Esophagus squamous epithelium (tissue), 5 donors: ENCODE data around the gene JAZF1. TPM values are rescaled to one million over a fixed set of nuclear protein-coding genes. Genes with fewer than 3 reads are reported as not detected.

Experiments
- DNase-seq: peaks from one replicate; lab custom pipeline; 2025; lab: John Stamatoyannopoulos, UW
- H3K27ac ChIP-seq, 4 donors: fragments of 200-600 bp; sonication (generic); one replicate each; pipeline ENCODE4 v1.5.1; 2016 to 2019; ENCODE audit warnings: mild to moderate bottlenecking in 1 of 4
- H3K27me3 ChIP-seq, 4 donors: fragments of 200-600 bp; sonication (generic); 1 replicate in 3 of 4; 2 replicates in 1 of 4; pipeline versions ENCODE4 v1.5.1 to v1.6.0; 2017 to 2021; ENCODE audit warnings: antibody characterized with exemption in 1 of 4
- H3K36me3 ChIP-seq, 3 donors: fragments of 200-600 bp; sonication (generic); one replicate each; pipeline ENCODE4 v1.5.1; 2016 to 2019
- H3K4me1 ChIP-seq, 3 donors: fragments of 200-600 bp; sonication (generic); one replicate each; pipeline ENCODE4 v1.5.1; 2017 to 2019
- H3K4me3 ChIP-seq, 4 donors: fragments of 200-600 bp; sonication (generic); 1 replicate in 3 of 4; 2 replicates in 1 of 4; pipeline ENCODE4 v1.5.1; 2016 to 2019; ENCODE audit warnings: mild to moderate bottlenecking in 2 of 4, moderate library complexity in 1 of 4
- H3K9me3 ChIP-seq, 3 donors: fragments of 200-600 bp; sonication (generic); one replicate each; pipeline ENCODE4 v1.5.1; 2016 to 2019
- CTCF ChIP-seq, 6 experiments: fragments of 450-650 bp in 4 of 6; fragments of 200-600 bp in 2 of 6; sonication (generic) in 2 of 6; IDR thresholded peaks; one replicate each; pipeline ENCODE4 v1.5.1; 2016 to 2019; ENCODE audit warnings: antibody characterized with exemption in 6 of 6, mild to moderate bottlenecking in 4 of 6, moderate library complexity in 4 of 6
- POLR2A ChIP-seq, 4 donors: fragments of 450-650 bp; IDR thresholded peaks; one replicate each; pipeline ENCODE4 v1.6.1; 2017; ENCODE audit warnings: antibody characterized with exemption in 4 of 4, mild to moderate bottlenecking in 4 of 4, moderate library complexity in 3 of 4
- WGBS, 2 donors: methylation state at CpG; one replicate each; pipeline ENCODE4 v1.1.5; 2018; 5-methylcytosine and 5-hydroxymethylcytosine counted together
- intact Hi-C: fragments of 100-400 bp; cut with DNase I; formaldehyde crosslinking; loops from one replicate; pipeline ENCODE4 v1.15.0; 2022
- total RNA-seq, 4 donors: library from RNA; depleted of rRNA; stranded (reverse); fragments of >200 nt; gene quantifications; one replicate each; pipeline ENCODE4 v1.1.0, GENCODE V29; 2016
- donor health status: DM: yes; HTN: yes; CAD: no.

The JAZF1 gene
- total RNA-seq, 4 donors from 2014 or later, result 1.3 to 8.6 (median 2.0) TPM

GRCh38 chr7:27973625-27974024 is 207.0 kb downstream of the JAZF1 start:
- TF ChIP-seq CTCF (IDR thresholded peaks at IDR 0.05) (no peak), POLR2A (IDR thresholded peaks at IDR 0.05) (no peak)
- no peak for DNase-seq
- Histone ChIP-seq H3K27me3 (no peaks in the 10 kb centered on the region), H3K9me3 (peaks cover 0 to 8% (median 0%) of the 10 kb centered on the region in 3 donors), H3K4me1 (no peaks in the 10 kb centered on the region), H3K36me3 (no peaks in the 10 kb centered on the region), H3K27ac (no peak overlapping the region), H3K4me3 (no peak overlapping the region)
- WGBS, 2 donors, result 93 to 94% methylated on average over 3 of the region's 3 CpGs
- intact Hi-C loops, result no loop called here

GRCh38 chr7:27972276-27972675 is 208.3 kb downstream of the JAZF1 start:
- no peaks in the 10 kb centered on the region for H3K36me3 ChIP-seq
- H3K27ac ChIP-seq, result no peak overlapping the region
- TF ChIP-seq CTCF (IDR thresholded peaks at IDR 0.05) (no peak), POLR2A (IDR thresholded peaks at IDR 0.05) (no peak)
- intact Hi-C loops, result no loop called here
- no peak overlapping the region for H3K4me3 ChIP-seq
- H3K9me3 ChIP-seq, result no peaks in the 10 kb centered on the region
- WGBS, 2 donors, result 51 to 72% methylated on average over 2 of the region's 2 CpGs
- no peaks in the 10 kb centered on the region for H3K4me1 ChIP-seq
- DNase-seq, result no peak
- H3K27me3 ChIP-seq, result no peaks in the 10 kb centered on the region

GRCh38 chr7:27971171-27971812 is 209.3 kb downstream of the JAZF1 start:
- intact Hi-C loops, result no loop called here
- no peaks in the 10 kb centered on the region for H3K27me3 ChIP-seq
- H3K4me1 ChIP-seq, result no peaks in the 10 kb centered on the region
- no peaks in the 10 kb centered on the region for H3K9me3 ChIP-seq
- no peak overlapping the region for H3K27ac ChIP-seq
- H3K36me3 ChIP-seq, result no peaks in the 10 kb centered on the region
- no peak for TF ChIP-seq CTCF (IDR thresholded peaks at IDR 0.05)
- TF ChIP-seq POLR2A (IDR thresholded peaks at IDR 0.05), result no peak
- no peak for DNase-seq
- 85 to 87% methylated on average over 12 of the region's 12 CpGs for WGBS, 2 donors
- no peak overlapping the region for H3K4me3 ChIP-seq

DNA sequence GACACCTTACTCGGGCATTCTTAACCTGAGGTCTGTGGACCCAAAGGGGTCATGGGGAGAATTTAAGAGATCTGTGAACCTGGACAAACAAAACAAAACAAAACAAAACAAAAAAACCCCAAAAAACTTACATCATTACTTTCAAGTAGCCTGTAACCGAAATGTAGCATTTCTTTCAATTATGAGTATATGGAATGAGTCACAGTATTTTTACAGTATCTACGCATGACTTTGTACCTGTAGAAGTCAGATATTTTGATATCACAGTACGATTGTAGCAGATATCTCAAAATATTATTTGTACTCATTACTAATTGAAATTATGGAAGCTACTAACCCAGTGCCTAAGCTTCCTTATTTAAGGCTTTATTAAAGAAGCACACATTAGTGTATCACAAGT is 210.2 kb downstream of the JAZF1 start:
- Histone ChIP-seq H3K9me3 (no peaks in the 10 kb centered on the region), H3K36me3 (no peaks in the 10 kb centered on the region)
- intact Hi-C loops, result no loop called here

More for the DNA sequence above, 210.2 kb downstream of the JAZF1 start:
- Histone ChIP-seq H3K4me3 (no peak overlapping the region), H3K27me3 (no peaks in the 10 kb centered on the region), H3K4me1 (no peaks in the 10 kb centered on the region), H3K27ac (no peak overlapping the region)
- TF ChIP-seq CTCF (IDR thresholded peaks at IDR 0.05) (no peak), POLR2A (IDR thresholded peaks at IDR 0.05) (no peak)
- no peak for DNase-seq
- WGBS, 2 donors, result 62 to 67% methylated on average over 4 of the region's 4 CpGs
